ENCODE results near the gene UFD1. TPM values are rescaled to one million over a fixed set of nuclear protein-coding genes. Genes with fewer than 3 reads are reported as not detected.
A peak's percentile ranks its signal among the peaks of the same experiment; 100 is the strongest.

Gene UFD1
- total RNA-seq, result 21.2 TPM

- no peak for DNase-seq
Measured at GRCh38 chr22:19478901-19479354, at the start of gene UFD1. TSS of gene UFD1 (minus strand) at chr22:19479193. CDS start at chr22:19479085, 108 bp downstream.

GRCh38 chr22:19527861-19528417 is 48.9 kb upstream of the UFD1 start:
- no peak for DNase-seq

- DNase-seq, result no peak
Measured at GRCh38 chr22:19527321-19527721, 48.3 kb upstream of the UFD1 start.

- DNase-seq, result no peak
Measured at GRCh38 chr22:19526702-19527111, 47.7 kb upstream of the UFD1 start.

GRCh38 chr22:19526076-19526701 is 47.2 kb upstream of the UFD1 start:
- DNase-seq, result no peak

GRCh38 chr22:19525666-19526065 is 46.7 kb upstream of the UFD1 start:
- DNase-seq, result no peak

GRCh38 chr22:19525116-19525660 is 46.2 kb upstream of the UFD1 start:
- DNase-seq, result no peak

- peak; percentile 58 for DNase-seq
Measured at GRCh38 chr22:19524170-19525115, 45.5 kb upstream of the UFD1 start, which contains the start of gene CLDN5. TSS of gene CLDN5 (minus strand) at chr22:19524410. CDS start at chr22:19524255, 155 bp downstream.

- no peak for DNase-seq
Measured at GRCh38 chr22:19523240-19524169, 44.5 kb upstream of the UFD1 start.

- no peak for DNase-seq
Measured at GRCh38 chr22:19522881-19523239, 43.9 kb upstream of the UFD1 start.

- no peak for DNase-seq
Measured at GRCh38 chr22:19522190-19522880, 43.3 kb upstream of the UFD1 start.

- no peak for DNase-seq
Measured at GRCh38 chr22:19520566-19521305, 41.7 kb upstream of the UFD1 start.

GRCh38 chr22:19520007-19520406 is 41.0 kb upstream of the UFD1 start:
- DNase-seq, result no peak

- DNase-seq, result no peak
Measured at GRCh38 chr22:19519041-19519926, 40.3 kb upstream of the UFD1 start.

- DNase-seq, result no peak
Measured at GRCh38 chr22:19518635-19519034, 39.6 kb upstream of the UFD1 start.

GRCh38 chr22:19517919-19518611 is 39.1 kb upstream of the UFD1 start:
- DNase-seq, result no peak

- no peak for DNase-seq
Measured at GRCh38 chr22:19517171-19517500, 38.1 kb upstream of the UFD1 start.

- DNase-seq, result no peak
Measured at GRCh38 chr22:19516378-19517170, 37.6 kb upstream of the UFD1 start.
